Muscle of leg (tissue), 11 donors: ENCODE results near the gene STXBP5L. TPM values are rescaled to one million over a fixed set of nuclear protein-coding genes. Genes with fewer than 3 reads are reported as not detected.
A peak's percentile ranks its signal among the peaks of the same experiment; 100 is the strongest.
"Not testable (repeated sequence)": the region's sequence is repeated elsewhere in the genome, so short reads cannot be mapped to it uniquely, and the experiment has no call there.

ENCODE experiments used
- DNase-seq: peaks from one replicate; pipeline ENCODE4 v3.0.0; 2013
- H3K27ac ChIP-seq: one replicate; pipeline ENCODE4 v1.5.1; 2013; ENCODE audit warnings: mild to moderate bottlenecking, low read length, control low read depth
- H3K27me3 ChIP-seq: one replicate; pipeline ENCODE4 v1.6.1; 2013; ENCODE audit warnings: low read length; ENCODE audit not compliant: control insufficient read depth, insufficient read depth
- H3K36me3 ChIP-seq: one replicate; pipeline ENCODE4 v1.6.1; 2013; ENCODE audit warnings: low read length; ENCODE audit not compliant: control insufficient read depth, insufficient read depth
- H3K4me1 ChIP-seq: one replicate; pipeline ENCODE4 v1.6.1; 2013; ENCODE audit warnings: low read length; ENCODE audit not compliant: control insufficient read depth, insufficient read depth
- H3K4me3 ChIP-seq: one replicate; pipeline ENCODE4 v1.5.1; 2013; ENCODE audit warnings: low read length, control low read depth
- H3K9me3 ChIP-seq: replicated peaks from 2 replicates; pipeline ENCODE4 v1.6.1; 2013; ENCODE audit warnings: low read depth, low read length; ENCODE audit not compliant: control insufficient read depth
- WGBS: methylation state at CpG from one replicate; pipeline ENCODE4 v1.1.5; 2013; ENCODE audit warnings: missing lambda C conversion rate; ENCODE audit not compliant: insufficient coverage; 5-methylcytosine and 5-hydroxymethylcytosine counted together
- polyA plus RNA-seq, 8 donors: library from polyadenylated mRNA; unstranded; fragments of 120-200 nt; gene quantifications; one replicate each; pipeline versions ENCODE4 v1.2.1 to v1.2.3, GENCODE V29; 2013; ENCODE audit warnings: inconsistent platforms in 1 of 8, low replicate concordance in 1 of 8; ENCODE audit not compliant: insufficient read length in 8 of 8, insufficient read depth in 1 of 8
- total RNA-seq: library from RNA; stranded (reverse); fragments of 120-200 nt; gene quantifications from one replicate; pipeline ENCODE4 v1.2.4, GENCODE V29; 2013

Gene STXBP5L
- total and polyA plus RNA-seq, 9 donors = under 0.01 to 0.09 (median 0.01) TPM; not detected in 1

DNA sequence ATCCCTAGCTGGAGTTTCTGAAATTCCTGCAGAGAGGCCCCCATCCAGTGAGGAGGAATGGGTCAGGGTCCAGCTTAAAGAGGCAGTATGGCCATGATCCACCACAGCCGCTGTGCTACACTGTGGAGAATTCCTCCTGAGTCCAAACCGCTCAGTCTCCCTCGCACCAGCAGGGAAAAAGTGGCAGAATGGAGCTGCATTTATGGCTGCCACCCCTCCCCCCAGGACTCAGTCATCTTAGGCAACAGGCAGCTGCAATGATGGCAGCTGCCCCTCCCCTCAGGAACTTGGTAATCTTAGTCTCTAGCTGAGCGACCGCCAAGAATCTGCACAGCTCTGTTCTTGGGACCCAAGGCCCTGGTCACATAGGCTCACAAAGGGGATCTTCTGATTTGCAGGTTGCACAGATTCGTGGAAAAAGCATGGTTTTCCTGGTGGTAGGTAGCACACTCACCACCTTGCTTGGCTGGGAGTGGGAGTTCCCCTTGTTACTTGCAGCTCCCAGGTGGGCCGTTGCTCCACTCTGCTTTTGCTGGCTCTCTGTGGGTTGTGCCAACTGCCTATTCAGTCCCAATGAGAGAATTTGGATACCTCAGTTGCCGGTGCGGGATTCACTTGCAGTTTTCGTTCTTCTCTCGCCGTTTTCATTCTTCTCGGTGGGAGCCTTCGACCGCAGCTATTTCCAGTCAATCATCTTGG, 204.1 kb downstream of the STXBP5L start:
- no peak overlapping the region for H3K4me3 ChIP-seq
- no peaks in the 10 kb centered on the region for H3K9me3 ChIP-seq
- no peak overlapping the region for H3K27ac ChIP-seq
- peak; percentile 1 for DNase-seq
- 73% methylated on average over 8 of the region's 15 CpGs for WGBS
- H3K27me3 ChIP-seq = no peaks in the 10 kb centered on the region
- H3K36me3 ChIP-seq = no peaks in the 10 kb centered on the region
- no peaks in the 10 kb centered on the region for H3K4me1 ChIP-seq

DNA sequence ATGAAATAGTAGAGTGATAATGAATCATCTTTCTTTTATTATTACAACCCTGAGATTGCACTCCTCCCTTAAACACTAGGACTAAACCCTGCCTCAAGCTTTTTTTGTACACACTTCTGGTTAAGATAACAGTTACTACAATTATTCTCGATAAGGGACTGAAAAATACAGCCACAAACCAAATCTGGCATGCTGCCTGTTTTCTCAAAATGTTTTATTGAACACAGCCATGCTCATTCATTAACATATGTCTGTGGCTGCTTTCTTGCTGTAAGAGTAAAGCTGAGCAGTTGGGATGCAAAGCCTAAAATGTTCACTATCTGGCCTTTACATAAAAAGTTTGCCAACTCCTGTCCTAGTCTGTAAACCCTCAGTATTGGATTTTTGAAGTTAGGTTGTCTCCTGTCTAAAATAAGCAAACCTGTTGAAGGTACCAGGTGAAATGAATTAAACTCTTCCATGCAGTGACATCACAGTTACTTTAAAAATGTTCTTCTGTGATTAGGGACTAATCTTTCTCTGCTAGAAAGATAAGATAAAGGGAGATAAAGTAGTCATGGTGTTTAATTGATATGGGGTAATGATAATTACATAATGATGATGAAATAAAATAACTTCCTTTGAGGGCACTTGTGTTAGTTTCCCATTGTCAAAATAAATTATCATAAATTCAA, 218.2 kb downstream of the STXBP5L start:
- H3K36me3 ChIP-seq = no peaks in the 10 kb centered on the region
- H3K4me3 ChIP-seq = no peak overlapping the region
- H3K9me3 ChIP-seq = no peaks in the 10 kb centered on the region
- peak; percentile 0 for DNase-seq
- WGBS = no CpG with 5 or more reads among the region's 1 CpG
- no peak overlapping the region for H3K27ac ChIP-seq
- no peaks in the 10 kb centered on the region for H3K4me1 ChIP-seq
- H3K27me3 ChIP-seq = no peaks in the 10 kb centered on the region

DNA sequence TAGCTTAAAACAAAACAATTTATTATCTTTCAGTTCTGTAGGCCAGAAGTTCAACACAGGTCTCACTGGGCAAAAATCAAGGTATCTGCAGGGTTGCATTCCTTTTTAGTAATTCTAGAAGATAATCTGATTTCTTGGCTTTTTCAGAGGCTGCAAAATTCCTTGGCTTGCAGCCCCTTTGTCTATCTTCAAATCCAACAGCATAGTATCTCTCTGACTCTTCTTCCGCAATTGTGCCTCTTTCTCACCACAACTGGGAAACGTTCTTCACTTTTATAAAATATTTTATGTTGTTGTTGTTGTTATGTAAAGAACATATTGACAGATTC, 218.7 kb downstream of the STXBP5L start:
- H3K27me3 ChIP-seq = no peaks in the 10 kb centered on the region
- no peak overlapping the region for H3K4me3 ChIP-seq
- no peak overlapping the region for H3K27ac ChIP-seq
- no peak for DNase-seq
- WGBS = no CpG with 5 or more reads among the region's 2 CpGs
- H3K4me1 ChIP-seq = no peaks in the 10 kb centered on the region
- H3K9me3 ChIP-seq = no peaks in the 10 kb centered on the region
- H3K36me3 ChIP-seq = no peaks in the 10 kb centered on the region

DNA sequence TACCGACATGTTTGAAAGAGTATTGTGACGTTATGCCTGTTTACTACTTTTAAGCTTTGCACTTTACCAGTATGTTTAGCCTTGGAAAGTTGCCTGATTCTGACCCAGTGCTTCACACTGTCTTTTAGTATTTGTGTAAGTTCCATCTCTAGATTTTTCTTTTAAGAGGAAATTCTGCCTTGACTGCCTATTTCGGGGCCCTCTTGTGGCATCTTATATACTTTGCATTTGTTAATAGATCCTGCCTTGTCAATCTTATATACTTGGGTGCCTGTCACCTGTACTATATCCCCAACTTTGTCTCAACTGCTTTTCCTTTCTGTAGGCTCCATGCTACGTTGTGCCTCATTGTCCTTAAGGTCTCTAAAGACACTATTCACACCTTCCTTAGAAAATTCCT, 244.6 kb downstream of the STXBP5L start:
- Histone ChIP-seq H3K9me3 (no peaks in the 10 kb centered on the region), H3K4me3 (no peak overlapping the region), H3K36me3 (no peaks in the 10 kb centered on the region), H3K27ac (no peak overlapping the region), H3K4me1 (no peaks in the 10 kb centered on the region), H3K27me3 (no peaks in the 10 kb centered on the region)
- WGBS = no CpG with 5 or more reads among the region's 4 CpGs
- DNase-seq = peak; percentile 0

DNA sequence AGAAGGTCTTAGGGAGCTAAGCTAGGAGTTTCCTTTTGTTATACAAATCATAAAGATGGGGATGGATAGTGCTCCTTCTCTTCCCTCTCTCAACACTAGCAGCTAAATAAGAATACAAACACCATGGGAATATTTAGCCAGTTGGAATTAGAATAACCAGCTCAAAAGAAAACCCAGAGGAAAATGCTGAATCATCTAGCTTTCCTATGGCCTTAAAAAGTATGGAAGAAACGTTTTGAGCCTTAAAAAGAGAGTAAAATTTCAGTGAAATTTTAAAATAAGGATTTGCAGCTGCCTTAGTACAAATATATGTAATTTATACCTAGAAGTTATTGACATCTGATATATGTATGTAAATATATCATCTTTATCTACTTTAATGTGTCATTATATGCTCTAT, 245.8 kb downstream of the STXBP5L start:
- H3K27ac ChIP-seq = no peak overlapping the region
- H3K4me3 ChIP-seq = no peak overlapping the region
- no peaks in the 10 kb centered on the region for H3K36me3 ChIP-seq
- H3K9me3 ChIP-seq = no peaks in the 10 kb centered on the region
- no peaks in the 10 kb centered on the region for H3K4me1 ChIP-seq
- no peak for DNase-seq
- H3K27me3 ChIP-seq = no peaks in the 10 kb centered on the region
- no CpG with 5 or more reads among the region's 1 CpG for WGBS

DNA sequence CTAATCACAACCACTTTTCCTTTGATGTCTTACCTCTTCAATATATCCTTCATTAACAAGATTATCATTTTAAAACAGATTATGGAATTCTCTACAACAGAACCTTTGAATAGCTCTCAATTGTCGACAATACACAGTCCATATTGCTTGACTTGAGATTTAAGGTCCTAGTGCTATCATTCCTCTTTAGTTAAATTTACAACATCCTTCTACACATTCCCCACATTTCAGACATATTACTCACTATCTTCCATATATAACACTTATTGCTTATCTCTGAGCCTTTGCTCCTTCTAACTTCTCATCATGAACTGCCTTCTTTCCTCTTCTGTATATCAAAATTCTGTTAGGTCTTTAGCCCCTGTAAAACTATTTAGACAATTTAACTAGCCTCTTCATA, 247.0 kb downstream of the STXBP5L start:
- H3K9me3 ChIP-seq = no peaks in the 10 kb centered on the region
- no peaks in the 10 kb centered on the region for H3K27me3 ChIP-seq
- H3K4me1 ChIP-seq = no peaks in the 10 kb centered on the region
- H3K36me3 ChIP-seq = no peaks in the 10 kb centered on the region
- no peak overlapping the region for H3K4me3 ChIP-seq
- no peak overlapping the region for H3K27ac ChIP-seq
- WGBS = 63% methylated on average over 1 of the region's 1 CpG
- DNase-seq = no peak

DNA sequence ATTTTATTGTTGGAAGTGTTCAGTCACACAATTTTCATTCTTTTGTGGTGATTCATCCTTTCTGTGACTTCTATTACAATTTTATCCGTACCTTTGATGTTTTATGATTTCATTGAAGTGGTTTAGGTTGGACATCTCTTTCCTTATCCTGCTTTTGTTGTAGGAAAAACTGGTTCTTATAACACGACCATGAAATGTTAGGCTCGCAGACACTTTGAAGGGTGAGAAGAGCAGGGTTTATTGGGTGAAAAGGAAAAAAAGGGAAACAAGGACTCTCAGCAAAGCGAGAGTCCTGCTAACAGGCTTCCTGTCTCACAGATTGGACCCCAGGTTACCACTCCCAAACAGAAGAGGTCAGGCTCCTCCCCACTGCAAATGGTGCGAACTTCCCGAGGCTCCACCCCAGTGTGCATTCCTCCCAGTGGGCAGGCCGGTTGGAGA, 257.4 kb downstream of the STXBP5L start:
- no peaks in the 10 kb centered on the region for H3K4me1 ChIP-seq
- DNase-seq = no peak
- no peaks in the 10 kb centered on the region for H3K36me3 ChIP-seq
- no peaks in the 10 kb centered on the region for H3K27me3 ChIP-seq
- H3K27ac ChIP-seq = no peak overlapping the region
- H3K9me3 ChIP-seq = peaks cover 3% of the 10 kb centered on the region
- WGBS = 60% methylated on average over 1 of the region's 7 CpGs
- H3K4me3 ChIP-seq = no peak overlapping the region

DNA sequence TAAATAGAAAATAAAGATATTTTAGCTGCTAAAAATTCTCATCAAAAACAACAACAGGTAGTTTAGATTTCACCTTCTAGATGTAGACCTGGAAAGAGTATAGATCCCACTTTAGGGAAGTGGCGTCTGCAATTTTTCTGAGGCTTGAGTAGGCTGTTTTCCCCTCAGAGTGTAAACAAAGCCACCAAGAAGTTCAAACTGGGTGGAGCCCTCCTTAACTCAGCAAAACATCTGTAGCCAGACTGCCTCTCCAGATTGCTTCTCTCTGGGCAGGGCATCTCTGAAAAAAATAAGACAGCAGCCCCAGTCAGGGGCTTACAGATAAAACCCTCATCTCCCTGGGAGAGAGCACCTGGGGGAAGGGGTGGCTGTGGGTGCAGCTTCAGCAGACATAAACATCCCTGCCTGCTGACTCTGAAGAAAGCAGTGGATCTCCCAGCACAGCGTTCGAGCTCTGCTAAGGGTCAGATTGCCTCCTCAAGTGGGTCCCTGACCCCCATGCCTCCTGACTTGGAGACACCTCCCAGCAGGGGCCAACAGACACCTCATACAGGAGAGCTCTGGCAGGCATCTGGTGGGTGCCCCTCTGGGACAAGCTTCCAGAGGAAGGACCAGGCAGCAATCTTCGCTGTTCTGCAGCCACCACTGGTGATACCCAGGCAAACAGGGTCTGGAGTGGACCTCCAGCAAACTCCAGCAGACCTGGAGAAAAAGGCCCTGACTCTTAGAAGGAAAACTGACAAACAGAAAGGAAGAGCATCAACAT, 259.6 kb downstream of the STXBP5L start:
- WGBS = 68% methylated on average over 3 of the region's 4 CpGs
- H3K27me3 ChIP-seq = no peaks in the 10 kb centered on the region

DNA sequence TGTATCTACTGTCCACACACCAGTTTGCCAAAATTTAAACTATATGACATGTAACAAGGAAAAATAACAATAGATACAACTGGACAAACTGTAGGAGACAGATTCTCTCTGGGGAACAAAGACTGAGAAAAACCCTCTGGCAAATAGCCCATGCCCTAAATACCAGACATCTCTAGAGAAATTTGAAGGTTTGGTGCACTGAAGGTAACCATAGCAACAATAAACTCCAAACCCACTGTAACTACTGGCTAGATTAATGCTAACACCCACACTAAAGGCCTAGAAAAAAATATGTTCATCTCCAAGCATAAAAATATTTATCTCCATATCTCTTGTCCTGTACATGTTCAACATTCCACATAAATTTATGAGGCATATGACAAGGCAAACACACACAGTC, 267.1 kb downstream of the STXBP5L start:
- DNase-seq = no peak
- Histone ChIP-seq H3K4me3 (no peak overlapping the region), H3K9me3 (peaks cover 11% of the 10 kb centered on the region), H3K27me3 (no peaks in the 10 kb centered on the region), H3K4me1 (no peaks in the 10 kb centered on the region), H3K36me3 (no peaks in the 10 kb centered on the region), H3K27ac (no peak overlapping the region)

More for the DNA sequence above, 259.6 kb downstream of the STXBP5L start:
- no peak for DNase-seq
- peaks cover 3% of the 10 kb centered on the region for H3K9me3 ChIP-seq
- H3K4me3 ChIP-seq = no peak overlapping the region
- H3K36me3 ChIP-seq = no peaks in the 10 kb centered on the region
- H3K4me1 ChIP-seq = no peaks in the 10 kb centered on the region
- H3K27ac ChIP-seq = no peak overlapping the region

DNA sequence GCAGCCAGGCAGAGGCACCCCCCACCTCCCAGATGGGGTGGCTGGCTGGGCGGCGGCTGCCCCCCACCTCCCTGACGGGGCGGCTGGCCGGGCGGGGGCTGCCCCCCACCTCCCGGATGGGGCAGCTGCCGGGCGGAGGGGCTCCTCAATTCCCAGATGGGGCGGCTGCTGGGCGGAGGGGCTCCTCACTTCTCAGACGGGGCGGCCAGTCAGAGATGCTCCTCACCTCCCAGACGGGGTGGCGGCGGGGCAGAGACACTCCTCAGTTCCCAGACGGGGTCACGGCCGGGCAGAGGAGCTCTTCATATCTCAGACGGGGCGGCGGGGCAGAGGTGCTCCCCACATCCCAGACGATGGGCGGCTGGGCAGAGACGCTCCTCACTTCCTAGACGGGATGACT, 282.6 kb downstream of the STXBP5L start:
- H3K9me3 ChIP-seq, H3K27ac ChIP-seq, H3K4me3 ChIP-seq, DNase-seq, H3K36me3 ChIP-seq, H3K27me3 ChIP-seq, H3K4me1 ChIP-seq: not testable (repeated sequence)
- WGBS = 96% methylated on average over 16 of the region's 26 CpGs
